Measurements from ENCODE around the gene MALT1.
"Not testable (repeated sequence)": the region's sequence is repeated elsewhere in the genome, so short reads cannot be mapped to it uniquely, and the experiment has no call there.

MALT1 gene

DNA sequence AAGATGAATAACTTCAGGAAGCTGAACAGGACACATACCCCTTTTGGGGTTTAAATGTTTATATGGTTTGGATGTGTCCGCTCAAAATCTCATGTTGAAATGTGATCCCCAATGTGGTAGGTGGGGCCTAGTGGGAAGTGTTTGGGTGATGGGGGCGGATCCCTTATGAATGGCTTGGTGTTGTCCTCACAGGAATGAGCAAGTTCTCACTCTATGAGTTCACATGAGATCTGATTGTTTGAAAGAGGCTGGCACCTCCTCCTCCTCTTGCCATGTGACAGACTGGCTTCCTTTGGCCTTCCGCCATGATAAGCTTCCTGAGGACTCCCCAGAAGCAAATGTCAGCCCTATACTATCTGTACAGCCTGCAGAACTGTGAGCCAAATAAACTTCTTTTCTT, 104.8 kb downstream of the MALT1 start:
- no peak for DNase-seq (ENCODE audit: low spot score)

DNA sequence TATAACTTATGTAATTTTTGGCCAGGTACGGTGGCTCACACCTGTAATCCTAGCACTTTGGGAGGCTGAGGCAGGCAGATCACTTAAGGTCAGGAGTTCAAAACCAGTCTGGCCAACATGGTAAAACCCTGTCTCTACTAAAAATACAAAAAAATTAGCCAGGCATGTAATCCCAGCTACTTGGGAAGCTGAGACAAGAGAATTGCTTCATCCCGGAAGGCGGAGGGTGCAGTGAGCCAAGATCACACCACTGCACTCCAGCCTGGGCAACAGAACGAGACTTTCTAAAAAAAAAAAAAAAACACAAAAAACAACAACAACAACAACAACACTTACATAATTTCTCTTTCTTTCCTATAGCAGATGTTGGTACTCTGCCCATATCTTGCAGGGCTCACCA, 105.3 kb downstream of the MALT1 start:
- DNase-seq (ENCODE audit: low spot score): not testable (repeated sequence)

GRCh38 chr18:58777471-58777870, 106.2 kb downstream of the MALT1 start:
- no peak for DNase-seq (ENCODE audit: low spot score)

- no peak for DNase-seq (ENCODE audit: low spot score)
These were observed 108.3 kb downstream of the MALT1 start for GRCh38 chr18:58779529-58779928.

DNA sequence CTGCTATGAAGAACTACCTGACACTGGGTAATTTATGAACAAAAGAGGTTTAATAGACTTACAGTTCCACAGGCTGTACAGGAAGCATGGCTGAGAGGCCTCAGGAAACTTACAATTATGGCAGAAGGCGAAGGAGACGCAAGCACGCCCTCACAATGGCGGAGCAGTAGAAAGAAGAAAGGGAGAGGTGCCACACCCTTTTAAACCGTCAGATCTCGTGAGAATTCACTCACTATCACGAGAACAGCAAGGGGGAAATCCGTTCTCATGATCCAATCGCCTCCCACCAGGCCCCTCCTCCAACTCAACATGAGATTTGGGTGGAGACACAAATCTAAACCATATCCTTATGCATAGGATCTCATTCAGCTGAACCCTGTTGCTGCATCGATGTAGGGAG, 108.8 kb downstream of the MALT1 start:
- no peak for DNase-seq (ENCODE audit: low spot score)

DNA sequence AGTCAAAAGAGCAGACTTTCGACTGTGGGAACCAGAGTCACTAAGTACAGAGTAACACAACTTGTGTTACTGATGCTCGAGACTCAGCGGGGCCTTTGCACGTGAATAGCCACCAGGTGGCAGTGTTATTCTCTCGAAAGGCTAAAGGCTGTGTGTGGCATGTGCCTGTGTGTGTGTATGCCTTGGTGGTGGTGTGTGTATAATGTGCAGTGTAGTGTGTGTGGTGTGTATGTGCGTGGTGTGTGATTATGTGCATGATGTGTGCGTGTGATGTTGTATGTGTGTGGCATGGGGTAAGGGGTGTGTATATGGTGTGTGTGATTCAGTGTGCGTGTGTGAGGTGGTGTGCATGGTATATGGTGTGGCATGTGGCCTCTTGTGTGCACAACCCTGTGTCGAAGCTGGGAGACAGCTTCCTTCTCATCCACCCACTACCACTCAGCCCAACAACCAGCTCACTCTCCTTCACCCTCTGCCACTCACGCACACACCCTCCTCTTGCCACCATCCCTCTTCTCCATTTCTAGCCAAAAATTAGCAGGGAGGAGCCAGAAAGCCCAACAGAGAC, 110.4 kb downstream of the MALT1 start:
- DNase-seq (ENCODE audit: low spot score): peak; percentile 43

- DNase-seq (ENCODE audit: low spot score): no peak
These were observed 113.4 kb downstream of the MALT1 start for GRCh38 chr18:58784601-58785137.

DNA sequence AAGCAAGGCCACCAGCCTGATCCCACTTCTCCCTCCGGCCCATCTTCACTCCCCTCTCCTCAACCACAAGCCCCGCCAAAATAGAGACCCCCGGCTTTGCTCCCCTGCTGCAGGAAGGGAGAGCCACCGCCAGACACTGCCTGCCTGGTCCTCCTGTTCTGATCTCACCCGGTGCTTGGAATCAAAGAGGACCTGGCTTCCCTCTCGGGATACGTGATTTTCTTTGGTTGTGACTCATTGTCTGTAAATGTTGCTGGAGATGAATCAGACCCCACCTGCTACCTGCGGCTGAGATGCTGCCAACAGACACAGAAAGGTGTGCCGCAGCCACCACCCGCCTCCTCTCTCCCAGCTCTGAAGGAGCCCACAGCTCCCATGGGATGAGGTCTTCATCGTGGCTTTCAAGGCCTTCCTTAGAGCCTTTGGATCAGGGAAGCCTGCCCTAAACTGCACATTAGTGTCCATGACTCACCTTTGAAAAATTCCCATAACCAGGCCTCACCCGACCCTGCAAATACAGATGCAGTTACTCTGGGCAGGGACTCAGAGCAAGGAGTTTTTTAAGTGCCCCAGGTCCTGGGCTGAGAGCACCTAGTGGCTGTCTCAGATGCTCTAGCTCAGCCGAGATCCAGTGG, 114.0 kb downstream of the MALT1 start:
- no peak for DNase-seq (ENCODE audit: low spot score)

DNA sequence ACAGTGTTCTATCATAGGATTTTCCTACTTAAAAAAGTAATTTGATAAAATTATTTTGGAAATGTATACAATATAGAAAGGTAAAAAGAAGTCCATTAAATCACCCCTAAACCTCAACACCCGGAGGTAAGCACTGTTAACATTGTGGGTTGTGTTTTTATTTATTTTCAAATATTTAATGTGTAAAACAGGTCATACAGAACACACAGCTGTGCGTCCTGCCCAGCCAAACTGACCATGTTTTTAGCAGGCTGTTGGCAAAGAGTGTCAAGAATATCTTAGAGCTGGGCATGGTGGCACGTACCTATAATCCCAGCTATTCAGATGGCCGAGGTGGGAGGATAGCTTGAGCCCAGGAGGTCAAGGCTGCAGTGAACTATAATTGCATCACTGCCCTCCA, 114.6 kb downstream of the MALT1 start:
- DNase-seq (ENCODE audit: low spot score): no peak

- no peak for DNase-seq (ENCODE audit: low spot score)
These were observed 116.4 kb downstream of the MALT1 start for GRCh38 chr18:58787536-58788149.

GRCh38 chr18:58788470-58788869, 117.2 kb downstream of the MALT1 start:
- no peak for DNase-seq (ENCODE audit: low spot score)

DNA sequence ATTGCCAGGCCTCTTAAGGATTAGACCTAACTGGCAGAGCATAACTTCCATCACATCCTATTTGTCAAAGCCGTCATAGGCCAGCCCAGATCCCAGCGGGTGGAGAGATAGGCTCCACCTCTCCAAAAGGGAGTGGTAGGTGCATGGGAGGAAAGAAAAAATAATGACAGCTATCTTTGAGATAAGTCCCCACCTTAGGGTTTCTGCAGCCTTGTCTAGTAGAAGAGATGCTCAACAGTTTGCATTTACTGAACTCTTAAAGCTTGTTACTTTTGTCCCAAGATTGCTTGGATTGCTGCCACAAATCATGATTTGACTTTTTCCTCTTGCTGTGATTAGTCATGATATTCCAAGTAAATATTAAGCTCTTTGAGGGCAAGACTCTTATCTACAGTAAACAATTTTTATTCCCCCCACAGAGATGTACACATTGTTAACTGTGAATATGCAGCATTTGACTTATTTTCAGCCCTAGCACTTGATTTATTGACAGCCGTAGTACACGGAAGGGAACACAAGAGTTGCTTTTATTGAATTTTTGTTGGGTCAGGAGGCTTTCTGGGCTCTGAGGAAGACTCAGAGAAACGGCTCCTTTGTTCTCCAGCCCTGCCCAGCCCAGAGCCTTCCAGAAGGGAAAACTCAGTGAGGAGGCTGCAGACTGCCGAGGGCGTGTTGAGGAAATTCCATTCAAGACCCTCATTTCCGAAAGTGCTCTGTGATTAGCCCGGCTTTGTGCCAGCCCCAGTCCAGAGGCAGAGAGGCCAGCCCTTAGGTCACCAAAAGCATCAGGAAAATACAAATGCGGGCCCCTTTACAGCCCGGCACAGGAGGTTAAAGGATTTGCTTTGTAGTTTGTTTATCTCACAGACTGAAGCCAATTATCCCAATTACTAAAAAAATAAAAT, 118.0 kb downstream of the MALT1 start:
- no peak for DNase-seq (ENCODE audit: low spot score)

DNA sequence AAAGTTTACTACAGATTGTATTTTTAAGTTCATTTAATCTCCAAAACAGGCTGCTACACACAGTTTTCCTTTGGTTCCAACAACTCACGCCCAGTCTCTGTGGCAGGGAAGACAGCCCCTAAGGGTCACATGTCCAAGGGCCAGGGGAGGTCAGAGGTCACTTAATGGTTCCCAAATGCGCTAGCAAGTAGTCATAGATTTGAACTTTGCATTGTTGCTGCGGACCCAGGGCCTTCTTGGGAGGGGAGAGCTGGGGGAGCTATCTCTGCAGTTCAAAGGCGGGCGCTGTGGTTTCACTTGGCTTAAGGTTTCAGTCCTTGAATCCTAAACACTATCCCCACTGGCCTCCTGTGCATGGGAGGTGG, 118.6 kb downstream of the MALT1 start:
- no peak for DNase-seq (ENCODE audit: low spot score)

- DNase-seq (ENCODE audit: low spot score): no peak
These were observed 120.8 kb downstream of the MALT1 start for GRCh38 chr18:58792086-58792485.

GRCh38 chr18:58793361-58793760, 122.1 kb downstream of the MALT1 start:
- DNase-seq (ENCODE audit: low spot score): no peak

GRCh38 chr18:58796220-58796619, 125.0 kb downstream of the MALT1 start:
- no peak for DNase-seq (ENCODE audit: low spot score)

GRCh38 chr18:58800582-58800981, 129.3 kb downstream of the MALT1 start:
- no peak for DNase-seq (ENCODE audit: low spot score)

GRCh38 chr18:58802959-58803358, 131.7 kb downstream of the MALT1 start:
- DNase-seq (ENCODE audit: low spot score): no peak

GRCh38 chr18:58803978-58804377, 132.7 kb downstream of the MALT1 start:
- DNase-seq (ENCODE audit: low spot score): no peak
